BE2C (cell line): ENCODE data around the gene CCDC158. TPM values are rescaled to one million over a fixed set of nuclear protein-coding genes. Genes with fewer than 3 reads are reported as not detected.

ENCODE experiments used
- DNase-seq: peaks from one replicate; pipeline ENCODE4 v3.0.0-alpha.2; 2020
- H3K27me3 ChIP-seq: fragments of 250-450 bp; sonication (Bioruptor Pico); 2 replicates; pipeline ENCODE4 v1.5.1; 2020; ENCODE audit warnings: mild to moderate bottlenecking
- H3K36me3 ChIP-seq: fragments of 250-450 bp; sonication (Bioruptor Pico); 2 replicates; pipeline ENCODE4 v1.5.1; 2020; ENCODE audit warnings: mild to moderate bottlenecking
- H3K4me1 ChIP-seq: fragments of 250-450 bp; sonication (Bioruptor Pico); 2 replicates; pipeline ENCODE4 v1.5.1; 2020
- H3K4me3 ChIP-seq: 2 replicates; pipeline ENCODE4 v1.5.1; 2011; ENCODE audit warnings: low read depth, low read length
- H3K9me3 ChIP-seq: fragments of 250-450 bp; sonication (Bioruptor Pico); 2 replicates; pipeline ENCODE4 v1.5.1; 2020
- polyA plus RNA-seq: library from polyadenylated mRNA; unstranded; fragments of >200 nt; gene quantifications from one replicate; pipeline ENCODE4 v1.2.1, GENCODE V29; 2012; ENCODE audit warnings: low read depth, missing spikeins; ENCODE audit not compliant: insufficient read length, insufficient read depth
- TF ChIP-seq, protein P1 (sequence below): IDR thresholded peaks from 2 replicates; pipeline ENCODE4 v1.5.1; 2012; ENCODE audit warnings: mild to moderate bottlenecking, low read depth, low read length

Gene CCDC158
- polyA plus RNA-seq: not detected

GRCh38 chr4:76420762-76421581 is at the start of gene CCDC158:
Gene CCDC158 (minus strand): TSS chr4:76421141. CDS start chr4:76403207, 17,934 bp downstream.
- Histone ChIP-seq H3K36me3 (no peaks in the 10 kb centered on the region), H3K4me1 (no peaks in the 10 kb centered on the region), H3K4me3 (peak within 1 kb of the TSS; percentile 44), H3K27me3 (no peaks in the 10 kb centered on the region), H3K9me3 (no peaks in the 10 kb centered on the region; the same call in 1 of the 2 replicates)
- peak; percentile 31 for DNase-seq
- TF ChIP-seq, protein P1, sequence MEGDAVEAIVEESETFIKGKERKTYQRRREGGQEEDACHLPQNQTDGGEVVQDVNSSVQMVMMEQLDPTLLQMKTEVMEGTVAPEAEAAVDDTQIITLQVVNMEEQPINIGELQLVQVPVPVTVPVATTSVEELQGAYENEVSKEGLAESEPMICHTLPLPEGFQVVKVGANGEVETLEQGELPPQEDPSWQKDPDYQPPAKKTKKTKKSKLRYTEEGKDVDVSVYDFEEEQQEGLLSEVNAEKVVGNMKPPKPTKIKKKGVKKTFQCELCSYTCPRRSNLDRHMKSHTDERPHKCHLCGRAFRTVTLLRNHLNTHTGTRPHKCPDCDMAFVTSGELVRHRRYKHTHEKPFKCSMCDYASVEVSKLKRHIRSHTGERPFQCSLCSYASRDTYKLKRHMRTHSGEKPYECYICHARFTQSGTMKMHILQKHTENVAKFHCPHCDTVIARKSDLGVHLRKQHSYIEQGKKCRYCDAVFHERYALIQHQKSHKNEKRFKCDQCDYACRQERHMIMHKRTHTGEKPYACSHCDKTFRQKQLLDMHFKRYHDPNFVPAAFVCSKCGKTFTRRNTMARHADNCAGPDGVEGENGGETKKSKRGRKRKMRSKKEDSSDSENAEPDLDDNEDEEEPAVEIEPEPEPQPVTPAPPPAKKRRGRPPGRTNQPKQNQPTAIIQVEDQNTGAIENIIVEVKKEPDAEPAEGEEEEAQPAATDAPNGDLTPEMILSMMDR: no peak

DNA sequence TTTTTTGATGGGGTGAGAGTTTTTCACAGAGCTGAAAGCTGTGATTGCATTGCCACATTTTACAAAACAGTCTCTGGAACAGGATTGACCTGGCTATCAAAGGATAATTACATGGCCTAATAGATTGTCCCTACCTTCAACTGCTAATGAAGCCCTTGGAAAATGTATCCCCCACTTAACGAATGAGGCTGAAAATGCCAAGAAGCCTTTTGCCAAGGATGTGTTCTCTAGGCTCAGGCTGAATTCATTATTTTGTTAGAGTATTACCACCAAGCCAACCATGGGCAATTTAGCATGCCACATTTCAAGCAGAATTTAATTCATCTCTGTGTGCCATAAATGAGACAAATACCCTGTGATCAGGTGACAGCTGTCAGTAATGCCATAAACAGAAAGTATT is 49.6 kb upstream of the CCDC158 start:
- DNase-seq: no peak
- H3K4me3 ChIP-seq: no peak overlapping the region
- H3K4me1 ChIP-seq: no peaks in the 10 kb centered on the region
- no peaks in the 10 kb centered on the region for H3K36me3 ChIP-seq
- H3K9me3 ChIP-seq: no peaks in the 10 kb centered on the region
- TF ChIP-seq, protein P1: no peak
- H3K27me3 ChIP-seq: no peaks in the 10 kb centered on the region; the same call in 1 of the 2 replicates

- H3K4me3 ChIP-seq: no peak overlapping the region
- no peaks in the 10 kb centered on the region for H3K4me1 ChIP-seq
- H3K27me3 ChIP-seq: no peaks in the 10 kb centered on the region; the same call in 1 of the 2 replicates
- DNase-seq: no peak
- H3K36me3 ChIP-seq: no peaks in the 10 kb centered on the region
- no peaks in the 10 kb centered on the region for H3K9me3 ChIP-seq
- TF ChIP-seq, protein P1: no peak
Observed at GRCh38 chr4:76470064-76470463, 49.1 kb upstream of the CCDC158 start.

DNA sequence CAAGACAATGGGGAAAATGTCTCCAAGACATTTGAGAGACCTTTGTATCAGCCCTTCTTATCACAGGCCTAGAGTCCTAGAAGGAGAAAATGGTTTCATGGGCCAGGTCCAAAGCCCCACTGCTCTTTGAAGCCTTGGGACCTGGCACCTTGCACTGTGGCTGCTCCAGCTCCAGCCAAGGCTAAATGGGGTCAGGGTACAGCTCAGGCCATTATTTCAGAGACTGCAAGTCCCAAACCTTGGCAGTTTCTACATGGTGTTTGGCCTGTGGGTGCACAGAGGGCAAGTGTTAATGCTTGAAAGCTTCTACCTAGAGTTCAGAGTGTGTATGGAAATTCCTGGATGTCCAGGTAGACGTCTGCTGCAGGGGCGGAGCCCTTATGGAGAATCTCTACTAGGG is 42.6 kb upstream of the CCDC158 start:
- no peaks in the 10 kb centered on the region; the same call in 1 of the 2 replicates for H3K9me3 ChIP-seq
- DNase-seq: no peak
- H3K4me3 ChIP-seq: no peak overlapping the region
- no peaks in the 10 kb centered on the region; the same call in 1 of the 2 replicates for H3K27me3 ChIP-seq
- H3K4me1 ChIP-seq: no peaks in the 10 kb centered on the region
- H3K36me3 ChIP-seq: no peaks in the 10 kb centered on the region
- TF ChIP-seq, protein P1: no peak

DNA sequence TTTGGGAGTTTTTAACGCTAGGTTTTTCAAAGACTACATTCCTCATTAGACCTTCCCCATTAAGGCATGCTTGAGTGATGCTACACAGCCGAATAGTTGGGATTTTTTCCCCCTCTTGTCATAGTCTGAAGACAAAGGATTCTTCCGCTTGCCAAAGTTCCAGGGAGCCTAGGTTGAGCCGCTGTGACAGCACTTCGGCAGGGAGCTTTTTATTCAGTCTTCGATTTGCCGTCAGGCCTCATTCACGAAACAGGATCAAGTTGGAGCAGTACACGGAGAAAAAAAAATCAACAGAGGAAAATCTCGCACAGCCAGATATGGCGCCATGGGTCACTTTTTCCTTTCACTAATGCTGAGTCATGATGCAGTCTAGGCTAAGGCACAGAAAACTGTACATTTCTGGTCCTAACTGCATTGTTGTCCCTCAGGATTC is 38.4 kb upstream of the CCDC158 start:
- H3K36me3 ChIP-seq: no peaks in the 10 kb centered on the region
- DNase-seq: no peak
- no peaks in the 10 kb centered on the region for H3K4me1 ChIP-seq
- H3K4me3 ChIP-seq: no peak overlapping the region
- peaks cover 11% of the 10 kb centered on the region; the same call in 1 of the 2 replicates for H3K27me3 ChIP-seq
- TF ChIP-seq, protein P1: no peak
- no peaks in the 10 kb centered on the region; the same call in 1 of the 2 replicates for H3K9me3 ChIP-seq

DNA sequence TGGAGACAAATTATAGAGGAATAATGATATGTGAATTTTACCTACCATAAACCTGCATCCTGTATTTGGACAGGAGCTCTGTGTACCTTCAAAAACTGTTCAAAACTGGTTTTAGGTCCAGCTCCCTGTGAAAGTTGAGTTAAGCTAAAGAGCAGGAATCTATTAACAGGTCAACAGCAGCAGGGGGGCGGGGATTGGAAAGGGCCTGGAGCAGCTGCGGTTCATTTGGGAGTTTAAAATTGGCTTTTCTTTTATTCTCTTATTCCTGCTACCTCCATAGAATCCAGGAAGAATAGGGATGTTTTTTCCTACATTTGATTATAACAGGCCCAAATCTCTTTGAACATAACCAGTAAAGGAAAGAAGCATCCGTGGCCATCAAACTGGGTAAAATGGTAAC is 37.9 kb upstream of the CCDC158 start:
- Histone ChIP-seq H3K27me3 (peaks cover 14% of the 10 kb centered on the region; the same call in 1 of the 2 replicates), H3K9me3 (no peaks in the 10 kb centered on the region; the same call in 1 of the 2 replicates), H3K4me1 (no peaks in the 10 kb centered on the region), H3K36me3 (no peaks in the 10 kb centered on the region), H3K4me3 (no peak overlapping the region)
- TF ChIP-seq, protein P1: no peak
- no peak for DNase-seq
